Glomerular endothelial cell (primary cell): Measurements from ENCODE around the gene ASAP2. TPM values are rescaled to one million over a fixed set of nuclear protein-coding genes. Genes with fewer than 3 reads are reported as not detected.

ENCODE experiments used
- DNase-seq: peaks from one replicate; pipeline ENCODE4 v3.0.0-alpha.2; 2011; ENCODE audit warnings: low read depth, low spot score; ENCODE audit errors: extremely low read depth
- total RNA-seq: library from RNA; depleted of rRNA; stranded (reverse); fragments of >200 nt; gene quantifications from 2 replicates; pipeline ENCODE4 v1.2.3, GENCODE V29; 2015

The ASAP2 gene
- total RNA-seq, 1 donor from 2014 or later, result 71.6 TPM

DNA sequence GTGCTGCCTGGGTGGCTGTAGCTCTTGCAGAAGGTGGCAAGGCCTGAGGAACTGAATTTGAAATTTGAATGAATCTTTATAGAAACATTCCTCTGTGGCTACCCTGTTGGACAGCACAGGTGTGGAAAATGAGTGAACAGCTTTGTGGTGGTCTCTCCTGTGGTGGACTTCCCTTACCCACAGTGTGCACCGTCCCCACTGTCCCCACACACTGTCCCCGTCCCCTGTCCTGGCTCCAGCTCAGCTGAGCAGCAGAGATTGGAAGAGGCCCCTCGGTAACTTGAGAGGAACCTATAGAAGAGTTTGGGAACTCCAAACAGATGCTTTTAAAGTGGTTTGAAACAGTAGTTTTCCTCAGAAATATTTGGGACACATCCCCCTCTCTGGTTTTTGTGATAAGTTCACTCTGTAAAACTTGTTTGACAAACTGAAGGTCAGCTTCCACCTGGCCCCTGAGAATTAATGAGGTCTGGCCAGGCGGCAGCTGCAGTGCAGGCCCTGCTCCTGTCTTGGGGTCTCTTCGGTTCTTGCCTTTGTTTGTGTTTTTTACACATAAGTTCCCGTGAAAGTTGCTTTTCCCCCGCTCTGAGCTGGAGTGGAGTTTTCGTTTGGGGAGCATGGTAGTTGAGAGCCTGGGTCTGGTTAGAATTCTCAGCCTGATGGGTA is 63.2 kb downstream of the ASAP2 start:
- no peak for DNase-seq

DNA sequence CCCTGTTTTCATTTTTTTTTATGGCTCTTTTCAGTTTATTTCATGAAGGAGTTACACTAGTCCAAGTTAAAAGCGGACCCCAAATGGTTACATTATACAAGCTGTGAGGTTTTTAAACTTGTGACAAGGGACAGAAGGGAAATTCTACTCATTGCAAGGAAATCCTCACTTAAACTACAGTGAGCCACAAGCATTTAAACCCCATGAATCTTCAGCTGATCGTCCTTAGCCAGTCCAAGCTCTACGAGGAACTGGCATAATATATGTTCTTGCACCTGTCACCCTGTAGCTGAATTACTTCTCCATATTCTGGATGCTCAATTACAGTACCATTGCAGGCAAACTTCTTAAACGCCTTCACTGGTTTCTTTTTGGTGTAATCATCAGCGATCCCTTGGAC is 64.5 kb downstream of the ASAP2 start:
- DNase-seq, result no peak

DNA sequence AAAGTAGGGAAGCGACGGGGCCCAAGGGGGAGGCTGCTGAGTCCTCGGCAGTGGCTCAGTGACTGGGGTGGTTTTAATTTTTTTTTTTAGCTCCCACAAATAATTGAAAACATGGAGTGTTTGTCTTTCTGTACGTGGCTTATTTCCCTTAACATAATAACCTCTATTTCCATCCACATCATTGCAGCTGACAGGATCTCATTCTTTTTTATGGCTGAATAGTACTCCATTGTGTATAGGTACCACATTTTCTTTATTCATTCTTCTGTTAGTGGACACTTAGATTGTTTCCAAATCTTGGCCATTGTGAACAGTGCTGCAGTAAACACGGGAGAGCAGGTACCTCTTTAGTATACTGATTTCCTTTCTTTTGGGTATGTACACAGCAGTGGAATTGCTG is 65.1 kb downstream of the ASAP2 start:
- DNase-seq, result no peak

DNA sequence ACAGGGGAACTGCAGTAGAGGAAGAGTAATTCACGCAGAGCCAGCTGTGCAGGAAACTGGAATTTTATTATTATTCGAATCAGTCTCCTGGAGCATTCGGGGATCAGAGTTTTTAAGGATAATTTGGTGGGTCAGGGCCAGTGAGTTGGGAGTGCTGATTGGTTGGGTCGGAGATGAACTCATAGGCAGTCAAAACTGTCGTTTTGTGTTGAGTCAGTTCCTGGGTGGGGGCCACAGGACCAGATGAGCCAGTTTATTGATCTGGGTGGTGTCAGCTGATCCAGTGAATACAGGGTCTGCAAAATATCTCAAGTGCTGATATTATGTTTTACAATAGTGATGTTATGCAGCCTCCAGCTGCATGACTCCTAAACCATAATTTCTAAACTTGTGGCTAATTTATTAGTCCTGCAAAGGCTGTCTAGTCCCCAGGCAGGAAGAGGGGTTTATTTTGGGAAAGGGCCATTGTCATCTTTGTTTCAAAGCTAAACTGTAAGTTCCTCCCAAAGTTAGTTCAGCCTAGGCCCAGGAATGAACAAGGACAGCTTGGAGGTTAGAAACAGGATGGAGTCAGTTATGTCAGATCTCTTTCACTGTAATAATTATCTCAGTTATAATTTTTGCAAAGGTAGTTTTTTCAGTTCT is 67.0 kb downstream of the ASAP2 start:
- DNase-seq, result no peak

DNA sequence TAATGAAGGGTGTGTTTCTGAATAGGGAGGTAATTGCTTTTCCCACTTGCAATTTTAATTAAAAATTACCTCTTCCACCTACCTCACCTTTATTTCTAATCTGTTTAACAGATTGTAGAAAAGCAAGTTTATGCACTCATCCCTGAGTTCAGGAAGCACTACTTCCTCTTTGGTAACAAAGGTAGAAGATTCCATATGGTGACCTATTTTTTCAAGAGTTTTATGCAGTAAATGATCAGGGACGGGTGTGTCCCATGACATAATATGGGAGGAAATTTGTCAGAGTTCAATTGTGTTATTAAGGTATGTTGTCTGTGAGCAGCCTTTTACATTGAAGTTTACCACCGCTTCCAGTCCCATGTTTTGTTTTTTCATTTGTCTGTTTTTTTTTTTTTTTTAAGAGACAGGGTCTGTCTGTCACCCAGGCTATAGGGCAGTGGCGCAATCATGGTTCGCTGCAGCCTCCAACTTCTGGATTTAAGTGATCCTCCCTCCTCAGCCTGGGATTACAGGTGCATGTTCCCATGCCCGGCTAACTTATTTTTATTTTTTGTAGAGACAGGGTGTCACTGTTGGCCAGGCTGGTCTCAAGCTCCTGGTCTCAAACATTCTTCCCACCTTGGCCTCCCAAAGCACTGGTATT is 68.2 kb downstream of the ASAP2 start:
- DNase-seq, result no peak

DNA sequence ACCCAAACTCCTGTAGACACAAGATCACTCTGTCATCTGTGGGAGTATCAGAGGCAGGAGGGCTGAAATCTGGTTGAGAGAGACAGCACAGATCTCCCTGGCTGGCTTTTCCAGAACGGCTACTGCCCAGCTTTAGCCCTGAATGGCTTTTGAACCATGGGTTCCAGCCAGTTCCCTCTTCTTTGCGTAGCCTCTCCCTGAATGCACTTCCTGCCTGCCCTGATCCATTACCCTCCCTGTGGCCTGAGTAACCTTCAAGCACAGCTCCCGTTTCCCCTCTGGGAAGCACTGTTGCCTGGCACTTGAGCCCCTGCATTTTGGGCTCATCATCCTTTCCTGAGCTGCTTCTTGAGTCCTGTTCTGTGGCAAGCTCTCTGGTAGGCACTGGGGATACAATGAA is 68.8 kb downstream of the ASAP2 start:
- DNase-seq, result no peak

DNA sequence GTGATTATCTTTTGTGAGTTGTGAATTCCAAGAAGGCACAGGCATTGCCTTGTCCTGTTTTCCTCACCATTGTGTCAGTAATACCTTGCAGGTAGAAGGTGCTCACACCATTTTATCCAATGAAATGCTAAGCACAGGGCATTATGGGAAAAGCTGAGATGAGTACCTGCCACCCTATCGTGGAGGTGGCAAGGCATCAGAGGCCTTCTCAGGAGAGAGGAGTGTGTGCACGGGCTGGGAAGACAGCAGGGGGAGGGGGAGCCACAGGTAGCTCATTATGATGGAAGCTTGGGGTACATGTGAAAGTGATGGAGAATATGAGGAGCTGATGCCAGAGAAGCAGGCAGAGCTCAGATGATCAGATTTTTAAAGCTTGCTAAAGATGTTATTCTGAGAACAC is 69.5 kb downstream of the ASAP2 start:
- DNase-seq, result no peak

DNA sequence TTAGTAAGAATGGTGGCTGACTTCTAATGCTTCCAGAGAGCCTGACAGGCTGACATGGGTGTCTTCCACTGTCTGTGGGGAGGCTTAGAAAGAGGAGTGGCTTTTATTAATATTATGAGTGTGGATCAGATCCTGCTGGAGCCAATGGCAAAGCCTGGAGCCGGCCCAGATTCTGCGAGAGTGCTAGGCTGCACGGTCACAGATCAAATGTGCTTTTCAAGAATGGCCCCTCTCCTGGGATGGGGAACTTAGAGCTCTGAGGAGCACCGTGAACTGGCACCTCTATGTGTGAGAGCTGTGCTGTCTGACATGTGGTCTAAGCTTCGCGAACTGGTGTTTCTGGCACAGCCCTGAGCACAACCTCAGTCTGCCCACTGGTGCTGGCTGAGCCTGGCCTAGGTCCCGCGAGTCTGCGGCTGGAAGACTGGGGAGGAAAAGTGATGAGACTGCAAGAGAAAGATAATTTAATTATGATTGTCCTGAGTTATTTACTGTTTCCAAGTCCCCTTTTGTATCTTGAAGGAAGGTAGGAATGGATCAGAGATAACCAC is 70.4 kb downstream of the ASAP2 start:
- no peak for DNase-seq

DNA sequence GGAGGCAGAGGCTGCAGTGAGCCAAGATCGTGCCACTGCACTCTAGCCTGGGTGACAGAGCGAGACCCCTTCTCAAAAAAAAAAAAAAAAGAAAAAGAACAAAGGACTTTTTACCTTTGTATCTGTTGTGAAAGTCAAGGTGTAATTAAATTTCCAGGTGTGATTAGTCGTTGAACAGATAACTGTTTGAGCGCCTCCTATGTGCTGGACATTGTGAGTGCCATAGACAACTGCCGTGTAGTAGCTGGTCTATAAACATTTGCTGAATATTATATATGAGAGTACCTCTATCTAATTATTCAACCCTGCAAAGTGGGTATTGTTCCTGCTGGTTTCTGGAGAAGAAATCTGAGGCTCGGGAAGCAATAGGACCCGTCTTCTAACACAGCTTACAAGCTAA is 71.8 kb downstream of the ASAP2 start:
- no peak for DNase-seq

DNA sequence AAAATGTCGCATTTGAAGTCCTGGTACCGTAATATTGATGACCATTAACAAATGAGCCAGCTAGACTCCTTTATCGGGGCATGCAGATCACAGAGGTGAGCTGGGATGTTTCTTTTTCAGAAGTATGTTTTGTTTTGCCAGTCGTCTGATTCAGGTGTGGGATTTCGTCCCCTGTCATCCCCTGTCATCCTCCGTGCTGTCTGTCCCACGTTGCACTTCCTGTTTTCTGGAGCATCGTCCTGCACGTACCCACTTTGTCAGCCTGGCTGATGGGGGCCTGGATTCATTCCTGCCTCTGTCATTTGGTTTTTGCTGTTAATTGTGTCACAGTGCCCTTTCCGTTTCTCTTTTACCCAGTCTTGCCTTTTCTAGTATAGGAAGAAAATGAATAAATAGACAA is 72.8 kb downstream of the ASAP2 start:
- no peak for DNase-seq

DNA sequence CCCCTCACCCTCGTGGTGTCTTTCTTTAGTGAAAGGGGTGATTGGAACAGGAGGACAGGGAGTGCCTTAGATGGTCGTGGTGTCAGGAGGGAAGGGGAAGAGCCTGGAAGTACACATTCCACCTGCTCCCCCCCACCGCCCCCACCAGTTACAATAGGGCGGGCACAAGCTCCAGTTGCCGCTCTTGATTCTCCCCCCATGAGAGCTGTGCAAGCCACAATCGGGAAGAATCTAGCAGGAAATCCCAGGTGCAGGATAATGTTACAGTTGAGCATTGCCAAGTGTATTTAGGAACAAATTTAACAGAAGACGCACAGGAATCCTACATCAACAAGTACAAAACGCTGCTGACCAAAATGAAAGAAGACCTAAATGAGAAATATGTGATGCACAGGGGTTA is 73.6 kb downstream of the ASAP2 start:
- DNase-seq, result no peak

DNA sequence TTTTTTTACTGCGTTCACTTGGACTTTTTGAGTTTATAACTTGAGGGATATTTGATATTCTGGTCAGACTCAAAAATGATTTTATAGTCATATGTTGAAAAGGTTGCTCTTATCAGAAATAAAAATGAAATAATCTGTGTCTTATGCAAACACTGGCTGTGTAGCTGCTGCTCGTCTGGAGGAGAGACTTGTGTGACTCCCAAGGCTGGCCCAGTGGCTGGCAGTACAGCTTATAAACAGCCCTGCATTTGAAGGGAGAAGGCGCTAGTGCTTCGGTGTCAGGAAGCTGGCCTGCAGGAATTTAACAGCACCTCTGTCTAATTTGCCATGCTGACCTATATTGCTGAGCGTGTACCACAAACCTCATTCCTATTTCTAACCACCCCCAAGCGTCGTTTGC is 74.5 kb downstream of the ASAP2 start:
- no peak for DNase-seq

DNA sequence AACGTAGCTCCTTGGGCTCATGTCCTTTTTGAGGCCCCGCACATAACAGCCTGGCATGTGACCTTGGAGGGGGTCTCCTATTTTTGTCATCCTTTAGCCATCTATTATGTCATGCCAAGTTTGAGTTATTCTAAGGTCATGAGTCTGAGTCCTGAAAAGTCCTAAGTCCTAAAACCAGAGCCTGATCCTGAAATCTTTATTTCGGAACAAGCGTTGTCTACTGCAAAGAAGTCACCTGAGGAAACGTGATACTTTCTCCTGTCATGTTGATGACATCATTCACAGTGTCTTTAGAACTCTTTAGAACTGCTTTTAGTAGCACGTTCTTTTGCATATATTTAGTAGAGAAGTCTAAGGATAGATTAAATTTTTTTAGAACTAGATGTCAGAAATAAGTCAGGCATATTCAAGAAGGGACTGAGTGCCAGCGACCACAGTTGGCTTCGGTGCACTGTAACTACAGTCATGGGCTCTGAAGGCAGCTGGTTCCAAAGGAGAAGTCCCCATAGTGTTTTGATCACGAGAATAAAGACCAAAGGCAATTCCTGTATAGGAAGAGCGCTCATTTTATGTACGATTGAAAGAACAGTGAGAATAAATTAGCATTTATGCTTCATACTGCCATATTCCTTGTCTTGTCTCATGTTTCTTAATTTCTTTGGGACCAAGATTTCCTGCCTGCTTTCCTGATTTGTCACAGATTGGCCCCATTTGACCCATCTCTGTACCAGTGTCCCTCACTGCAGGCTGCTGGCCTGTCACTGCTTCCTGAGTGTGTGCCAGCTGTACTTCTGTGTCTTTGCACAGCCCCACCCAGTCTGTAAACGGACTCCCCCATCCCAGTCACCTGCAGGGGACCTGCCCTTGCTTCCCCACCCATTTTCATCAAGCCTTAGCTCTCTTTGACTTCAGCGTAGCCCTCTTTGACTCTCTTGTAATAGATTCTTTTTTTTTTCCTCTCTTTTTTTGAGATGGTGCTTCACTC is 75.8 kb downstream of the ASAP2 start:
- DNase-seq, result no peak

DNA sequence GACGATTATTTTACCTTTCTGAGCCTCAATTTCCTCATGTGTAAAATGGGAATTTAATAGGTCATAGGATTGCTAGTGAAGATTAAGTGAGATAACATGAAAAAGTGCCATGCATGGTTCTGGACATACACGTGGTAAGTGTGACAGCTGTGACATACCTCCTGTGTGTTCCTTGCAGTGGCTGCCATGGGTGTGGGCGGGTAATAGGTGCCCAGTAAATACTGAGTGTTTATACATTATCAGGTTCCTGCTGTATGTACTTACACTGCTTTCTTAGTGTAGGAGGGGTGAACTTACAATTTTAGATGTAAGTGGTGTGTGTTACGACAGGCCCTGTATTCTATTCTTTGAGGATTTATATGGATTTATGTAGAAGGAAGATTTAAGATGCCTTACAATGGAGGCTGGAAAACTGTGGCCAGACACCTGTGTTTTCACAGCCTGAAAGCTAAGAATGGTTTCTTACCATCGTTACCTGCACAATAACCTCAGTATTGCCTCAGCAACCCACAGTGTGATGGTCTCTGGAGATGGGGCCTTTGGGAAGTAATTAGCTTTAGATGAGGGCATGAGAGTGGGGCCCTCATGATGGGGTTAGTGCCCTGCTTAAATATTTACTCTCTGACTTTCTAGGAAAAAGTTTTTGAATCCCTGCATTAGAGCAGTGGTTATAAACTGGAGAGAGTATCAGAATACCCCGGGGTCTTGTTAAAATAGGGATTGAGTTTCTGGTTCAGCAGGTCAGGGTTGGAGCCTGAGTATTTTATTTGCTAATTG is 78.1 kb downstream of the ASAP2 start:
- DNase-seq, result no peak

DNA sequence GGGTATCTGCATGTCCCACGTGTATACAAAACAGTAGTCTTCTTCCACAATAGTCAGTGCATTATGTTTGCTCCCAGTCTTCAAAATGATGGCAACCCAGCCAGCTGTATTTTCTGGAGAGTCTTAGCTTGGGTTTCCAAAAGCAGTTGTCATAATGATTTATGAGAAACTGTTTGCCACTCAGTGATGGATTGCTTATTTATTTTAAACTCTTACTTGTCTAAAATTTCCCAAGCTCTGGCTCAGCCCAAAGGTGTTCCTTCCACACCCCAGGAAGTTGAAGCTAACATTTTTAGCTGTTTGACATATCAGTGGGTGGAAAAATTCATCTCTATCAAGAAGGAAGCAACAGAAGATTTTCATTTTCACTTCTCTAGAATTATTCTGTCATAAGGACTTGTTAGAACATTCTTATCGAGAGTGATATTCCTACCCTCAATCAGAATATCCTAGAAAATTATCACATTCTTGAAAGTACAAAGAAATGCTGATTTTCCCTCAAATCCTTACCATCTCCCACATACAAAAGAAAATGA is 78.8 kb downstream of the ASAP2 start:
- no peak for DNase-seq

DNA sequence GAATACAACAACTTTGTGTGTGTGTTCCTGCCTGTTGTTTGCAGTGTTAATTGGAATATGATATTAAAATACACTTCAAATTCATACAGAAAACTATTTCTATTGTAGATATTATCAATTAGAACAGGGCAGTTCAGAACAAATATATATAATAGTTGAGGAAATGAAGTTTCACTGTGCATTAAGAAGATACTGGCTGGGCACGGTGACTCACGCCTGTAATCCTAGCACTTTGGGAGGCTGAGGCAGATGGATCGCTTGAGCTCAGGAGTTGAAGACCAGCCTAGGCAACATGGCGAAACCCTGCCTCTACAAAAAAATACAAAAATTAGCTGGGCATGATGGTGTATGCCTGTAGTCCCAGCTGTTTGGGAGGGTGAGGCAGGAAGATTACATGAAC is 79.3 kb downstream of the ASAP2 start:
- DNase-seq, result no peak

DNA sequence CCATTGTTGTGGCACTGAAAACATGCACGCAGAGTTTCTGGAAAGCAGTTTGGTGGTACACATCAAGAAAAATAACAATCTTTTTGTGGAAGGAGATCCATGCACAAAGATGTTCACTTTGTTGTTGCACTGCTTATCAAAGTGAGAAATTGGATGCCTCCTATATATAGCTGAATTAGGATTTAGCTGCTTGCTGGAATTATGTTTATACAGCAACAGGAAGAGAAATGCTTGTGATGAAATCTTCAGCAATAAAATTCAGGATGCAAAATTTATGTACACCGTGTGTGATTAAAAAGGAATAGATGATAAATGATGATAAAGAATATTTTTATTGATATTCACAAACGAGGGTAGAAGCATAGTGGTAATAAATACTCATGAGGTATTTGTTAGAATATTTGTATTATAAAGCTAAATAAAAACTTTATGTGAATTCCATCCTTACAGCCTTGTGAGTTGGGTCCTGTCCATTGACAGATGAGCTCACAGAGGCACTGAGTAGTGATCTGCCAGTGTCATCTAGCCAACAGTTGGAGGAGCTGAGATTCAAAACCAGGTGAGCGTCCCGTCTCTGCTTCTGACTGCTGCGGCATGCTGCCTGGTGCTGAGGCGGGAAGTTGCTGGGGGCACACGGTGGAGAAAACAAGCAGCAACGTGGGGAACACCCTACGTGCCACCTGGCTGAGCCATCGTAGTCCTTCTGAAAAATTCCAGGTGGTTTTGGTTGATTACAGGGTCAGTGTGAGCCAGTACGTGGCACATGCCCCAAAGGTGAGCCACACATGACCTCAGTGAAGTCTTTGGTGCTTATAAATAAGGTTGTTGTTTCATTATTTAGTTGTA is 80.2 kb downstream of the ASAP2 start:
- no peak for DNase-seq

DNA sequence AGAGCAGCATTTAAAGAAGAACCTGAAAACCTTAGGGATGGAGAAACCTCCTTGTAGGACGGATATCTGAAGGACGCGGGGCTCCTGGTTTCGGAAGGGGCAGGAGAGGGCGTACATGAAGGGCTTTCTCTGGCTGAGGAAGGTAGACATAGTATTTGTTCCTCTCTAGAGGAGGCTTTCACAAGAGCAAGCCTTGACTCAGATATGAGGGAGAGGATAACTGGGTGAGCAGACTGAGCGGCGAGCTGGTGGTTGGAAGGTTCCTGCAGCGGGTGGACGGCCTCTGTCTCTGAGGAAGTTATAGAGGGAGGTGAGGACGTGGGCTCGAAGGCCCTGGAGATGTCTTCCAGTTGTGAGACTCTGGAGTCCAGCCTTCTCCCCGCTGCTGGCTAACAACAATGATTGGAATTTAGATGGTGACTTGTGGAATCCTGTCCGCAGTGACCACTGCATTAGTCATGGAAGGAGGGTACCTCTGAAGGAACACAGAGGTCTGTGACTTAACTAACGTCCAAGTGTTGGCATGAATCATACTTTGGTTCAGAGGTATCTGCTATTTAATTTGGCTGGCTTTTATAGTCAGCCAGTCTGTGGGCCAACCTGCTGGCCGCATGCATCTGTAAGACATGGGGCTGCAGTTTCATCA is 80.9 kb downstream of the ASAP2 start:
- peak; percentile 93 for DNase-seq
